ENCODE data around the gene SLC25A52. TPM values are rescaled to one million over a fixed set of nuclear protein-coding genes. Genes with fewer than 3 reads are reported as not detected.
"Not testable (repeated sequence)": the region's sequence is repeated elsewhere in the genome, so short reads cannot be mapped to it uniquely, and the experiment has no call there.

SLC25A52 gene
- 0.03 TPM in 1 of 2 replicates, not detected in the other for polyA plus RNA-seq (2012; rRNA removed)
- not detected in 2 replicates for polyA plus RNA-seq (2012; cell fraction: cytosol; rRNA removed)
- polyA plus RNA-seq (2012; cell fraction: nucleus; rRNA removed), result 0.08 and 0.09 TPM in 2 replicates

- Histone ChIP-seq H3K9me2 (no peaks in the 10 kb centered on the region), H3K4me1 (ENCODE audit: control insufficient read depth in 1 of 2, insufficient read depth in 2 of 2, low read depth in 1 of 2, low read length in 1 of 2) (no peaks in the 10 kb centered on the region), H3K27me3 (ENCODE audit: insufficient read depth) (peaks cover 7% of the 10 kb centered on the region; the same call in 1 of the 2 replicates), H4K20me1 (ENCODE audit: insufficient read depth) (no peaks in the 10 kb centered on the region), H3K36me3 (replicated peaks in 1 of 2; ENCODE audit: control insufficient read depth in 1 of 2, insufficient read depth in 2 of 2, low read length in 1 of 2) (no peaks in the 10 kb centered on the region), H3K9ac (no peak within 1 kb of the TSS), H3K4me3 (ENCODE audit: low read depth in 2 of 2, low read length in 1 of 2) (no peak within 1 kb of the TSS), H3K4me2 (no peak within 1 kb of the TSS), H3K27ac (ENCODE audit: low read depth in 2 of 2, low read length in 1 of 2) (no peak within 1 kb of the TSS), H3K79me2 (ENCODE audit: insufficient read depth) (no peaks in the 10 kb centered on the region), H2AFZ (ENCODE audit: low read depth) (no peak within 1 kb of the TSS), H3F3A (replicated peaks; ENCODE audit: insufficient read depth) (no peaks in the 10 kb centered on the region), H3K9me3 (no peaks in the 10 kb centered on the region)
- no peak for DNase-seq
- WGBS (ENCODE audit: low lambda C conversion rate), result 65% methylated on average over 16 of the region's 21 CpGs
- ChIA-PET POLR2A (no interaction called here), CTCF (no interaction called here)
- no peak for TF ChIP-seq ELF1 (IDR thresholded peaks at IDR 0.05)
Measured at GRCh38 chr18:31760695-31761094, at the start of gene SLC25A52. Gene SLC25A52 (minus strand): TSS chr18:31760880. CDS start chr18:31760661, 219 bp downstream.

GRCh38 chr18:31809049-31809448, 48.4 kb upstream of the SLC25A52 start:
- WGBS (ENCODE audit: low lambda C conversion rate), result 46% methylated on average over 4 of the region's 4 CpGs
- DNase-seq; H3K79me2 ChIP-seq (ENCODE audit: insufficient read depth); POLR2A ChIA-PET; H2AFZ ChIP-seq (ENCODE audit: low read depth); CTCF ChIA-PET; H3K4me1 ChIP-seq (ENCODE audit: control insufficient read depth in 1 of 2, insufficient read depth in 2 of 2, low read depth in 1 of 2, low read length in 1 of 2); H3F3A ChIP-seq (replicated peaks; ENCODE audit: insufficient read depth); H3K36me3 ChIP-seq (replicated peaks in 1 of 2; ENCODE audit: control insufficient read depth in 1 of 2, insufficient read depth in 2 of 2, low read length in 1 of 2); H3K9ac ChIP-seq; H3K9me2 ChIP-seq; H3K9me3 ChIP-seq; H3K27ac ChIP-seq (ENCODE audit: low read depth in 2 of 2, low read length in 1 of 2); H3K4me3 ChIP-seq (ENCODE audit: low read depth in 2 of 2, low read length in 1 of 2); H4K20me1 ChIP-seq (ENCODE audit: insufficient read depth); H3K27me3 ChIP-seq (ENCODE audit: insufficient read depth); H3K4me2 ChIP-seq: not testable (repeated sequence)

GRCh38 chr18:31801078-31801477, 40.4 kb upstream of the SLC25A52 start:
- Histone ChIP-seq H3K9ac (no peak overlapping the region), H3K27me3 (ENCODE audit: insufficient read depth) (no peaks in the 10 kb centered on the region; the same call in 1 of the 2 replicates), H3K4me2 (no peak overlapping the region), H3K79me2 (ENCODE audit: insufficient read depth) (no peaks in the 10 kb centered on the region), H3K36me3 (replicated peaks in 1 of 2; ENCODE audit: control insufficient read depth in 1 of 2, insufficient read depth in 2 of 2, low read length in 1 of 2) (no peaks in the 10 kb centered on the region), H3F3A (replicated peaks; ENCODE audit: insufficient read depth) (no peaks in the 10 kb centered on the region), H3K4me1 (ENCODE audit: control insufficient read depth in 1 of 2, insufficient read depth in 2 of 2, low read depth in 1 of 2, low read length in 1 of 2) (no peaks in the 10 kb centered on the region; a peak in 1 of 4 replicates), H3K27ac (ENCODE audit: low read depth in 2 of 2, low read length in 1 of 2) (no peak overlapping the region), H3K9me3 (no peaks in the 10 kb centered on the region), H2AFZ (ENCODE audit: low read depth) (no peak overlapping the region), H3K4me3 (ENCODE audit: low read depth in 2 of 2, low read length in 1 of 2) (no peak overlapping the region), H4K20me1 (ENCODE audit: insufficient read depth) (no peaks in the 10 kb centered on the region), H3K9me2 (no peaks in the 10 kb centered on the region)
- TF ChIP-seq SIN3A (IDR thresholded peaks at IDR 0.05; ENCODE audit: borderline replicate concordance, low read depth, low read length) (no peak), RXRA (IDR thresholded peaks at IDR 0.05; ENCODE audit: borderline replicate concordance, low read depth) (no peak), TEAD4 (IDR thresholded peaks at IDR 0.05; ENCODE audit: borderline replicate concordance, insufficient read depth) (no peak), SMC3 (IDR thresholded peaks at IDR 0.05; ENCODE audit: low read depth, low read length) (no peak), JUND (IDR thresholded peaks at IDR 0.05) (no peak), YY1 (IDR thresholded peaks at IDR 0.05; ENCODE audit: low read depth) (no peak), EZH2phosphoT487 (IDR thresholded peaks at IDR 0.05; ENCODE audit: borderline replicate concordance, low read depth) (no peak), FOSL2 (IDR thresholded peaks at IDR 0.05; ENCODE audit: borderline replicate concordance, low read depth) (no peak), EP300 (IDR thresholded peaks at IDR 0.05; ENCODE audit: borderline replicate concordance in 1 of 2, low read depth in 1 of 2, low read length in 1 of 2) (no peak)
- TF ChIP-seq, protein P1, sequence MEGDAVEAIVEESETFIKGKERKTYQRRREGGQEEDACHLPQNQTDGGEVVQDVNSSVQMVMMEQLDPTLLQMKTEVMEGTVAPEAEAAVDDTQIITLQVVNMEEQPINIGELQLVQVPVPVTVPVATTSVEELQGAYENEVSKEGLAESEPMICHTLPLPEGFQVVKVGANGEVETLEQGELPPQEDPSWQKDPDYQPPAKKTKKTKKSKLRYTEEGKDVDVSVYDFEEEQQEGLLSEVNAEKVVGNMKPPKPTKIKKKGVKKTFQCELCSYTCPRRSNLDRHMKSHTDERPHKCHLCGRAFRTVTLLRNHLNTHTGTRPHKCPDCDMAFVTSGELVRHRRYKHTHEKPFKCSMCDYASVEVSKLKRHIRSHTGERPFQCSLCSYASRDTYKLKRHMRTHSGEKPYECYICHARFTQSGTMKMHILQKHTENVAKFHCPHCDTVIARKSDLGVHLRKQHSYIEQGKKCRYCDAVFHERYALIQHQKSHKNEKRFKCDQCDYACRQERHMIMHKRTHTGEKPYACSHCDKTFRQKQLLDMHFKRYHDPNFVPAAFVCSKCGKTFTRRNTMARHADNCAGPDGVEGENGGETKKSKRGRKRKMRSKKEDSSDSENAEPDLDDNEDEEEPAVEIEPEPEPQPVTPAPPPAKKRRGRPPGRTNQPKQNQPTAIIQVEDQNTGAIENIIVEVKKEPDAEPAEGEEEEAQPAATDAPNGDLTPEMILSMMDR (IDR thresholded peaks at IDR 0.05), result no peak
- POLR2A ChIA-PET, result no interaction called here
- DNase-seq, result no peak
- 32% methylated on average over 2 of the region's 2 CpGs for WGBS (ENCODE audit: low lambda C conversion rate)
- CTCF ChIA-PET, result interaction anchor here (1.6 kb wide), 1 partner anchor 176 kb away, joined by 5 read pairs; no protein-coding TSS in a partner anchor

DNA sequence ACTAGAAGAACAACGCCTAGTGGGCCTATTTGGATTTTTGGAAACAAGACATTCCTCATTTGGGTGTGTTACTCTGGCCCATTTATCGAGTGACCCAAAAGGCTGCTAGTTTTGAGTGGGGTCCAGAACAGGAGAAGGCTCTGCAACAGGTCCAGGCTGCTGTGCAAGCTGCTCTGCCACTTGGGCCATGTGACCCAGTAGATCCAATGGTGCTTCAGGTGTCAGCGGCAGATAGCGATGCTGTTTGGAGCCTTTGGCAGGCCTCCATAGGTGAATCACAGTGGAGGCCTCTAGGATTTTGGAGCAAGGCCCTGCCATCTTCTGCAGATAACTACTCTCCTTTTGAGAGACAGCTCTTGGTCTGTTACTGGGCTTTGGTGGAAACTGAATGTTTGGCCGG, 38.6 kb upstream of the SLC25A52 start:
- H2AFZ ChIP-seq (ENCODE audit: low read depth); H3K9me3 ChIP-seq; H4K20me1 ChIP-seq (ENCODE audit: insufficient read depth); H3K79me2 ChIP-seq (ENCODE audit: insufficient read depth); H3K4me1 ChIP-seq (ENCODE audit: control insufficient read depth in 1 of 2, insufficient read depth in 2 of 2, low read depth in 1 of 2, low read length in 1 of 2); DNase-seq; H3K4me3 ChIP-seq (ENCODE audit: low read depth in 2 of 2, low read length in 1 of 2); H3K27me3 ChIP-seq (ENCODE audit: insufficient read depth); H3K4me2 ChIP-seq; H3K9me2 ChIP-seq; H3K9ac ChIP-seq; H3F3A ChIP-seq (replicated peaks; ENCODE audit: insufficient read depth); H3K27ac ChIP-seq (ENCODE audit: low read depth in 2 of 2, low read length in 1 of 2); H3K36me3 ChIP-seq (replicated peaks in 1 of 2; ENCODE audit: control insufficient read depth in 1 of 2, insufficient read depth in 2 of 2, low read length in 1 of 2): not testable (repeated sequence)
- WGBS (ENCODE audit: low lambda C conversion rate), result 54% methylated on average over 5 of the region's 5 CpGs
- CTCF ChIA-PET, result interaction anchor here (1.4 kb wide), 1 partner anchor 12 kb away, joined by 4 read pairs; no protein-coding TSS in a partner anchor
- POLR2A ChIA-PET, result interaction anchor here (0.6 kb wide), 1 partner anchor 45 kb away, joined by 6 read pairs; no protein-coding TSS in a partner anchor

Data from SK-N-SH (cell line).